CD4-positive, alpha-beta T cell treated with Interleukin-6 at 100 ng/mL for 8 hours (primary cell): ENCODE data around the gene TECPR1.
"Not testable (repeated sequence)": the region's sequence is repeated elsewhere in the genome, so short reads cannot be mapped to it uniquely, and the experiment has no call there.

Experiments used
- DNase-seq: peaks from one replicate; pipeline ENCODE4 v3.0.0-alpha.2; 2020; ENCODE audit warnings: mixed read lengths, low spot score

Gene TECPR1

DNA sequence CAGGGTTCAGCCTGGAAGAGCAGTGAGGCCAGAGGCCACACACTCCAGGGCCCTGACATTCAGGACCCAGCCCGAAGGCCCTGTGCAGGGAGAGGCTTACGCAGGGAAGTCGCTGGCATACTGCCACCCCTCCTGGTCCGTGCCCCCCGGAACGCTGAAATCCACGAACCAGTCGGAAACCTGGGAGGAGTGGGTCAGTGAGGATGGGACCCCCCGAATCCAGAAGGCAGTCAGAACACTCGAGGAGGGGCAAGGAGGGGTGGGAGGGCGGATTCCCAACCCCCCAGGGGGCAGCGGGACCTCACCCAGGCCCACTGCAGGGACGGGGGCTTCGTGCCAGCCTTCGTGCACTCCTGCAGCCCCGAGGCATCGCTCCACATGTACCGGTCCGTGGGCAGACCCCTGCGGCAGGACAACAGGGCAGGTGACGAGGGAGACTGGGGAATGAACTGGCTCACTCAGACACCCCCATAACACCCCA, 27.3 kb downstream of the TECPR1 start:
- no peak for DNase-seq

- no peak for DNase-seq
Measured at GRCh38 chr7:98223898-98224700, 27.9 kb downstream of the TECPR1 start.

DNA sequence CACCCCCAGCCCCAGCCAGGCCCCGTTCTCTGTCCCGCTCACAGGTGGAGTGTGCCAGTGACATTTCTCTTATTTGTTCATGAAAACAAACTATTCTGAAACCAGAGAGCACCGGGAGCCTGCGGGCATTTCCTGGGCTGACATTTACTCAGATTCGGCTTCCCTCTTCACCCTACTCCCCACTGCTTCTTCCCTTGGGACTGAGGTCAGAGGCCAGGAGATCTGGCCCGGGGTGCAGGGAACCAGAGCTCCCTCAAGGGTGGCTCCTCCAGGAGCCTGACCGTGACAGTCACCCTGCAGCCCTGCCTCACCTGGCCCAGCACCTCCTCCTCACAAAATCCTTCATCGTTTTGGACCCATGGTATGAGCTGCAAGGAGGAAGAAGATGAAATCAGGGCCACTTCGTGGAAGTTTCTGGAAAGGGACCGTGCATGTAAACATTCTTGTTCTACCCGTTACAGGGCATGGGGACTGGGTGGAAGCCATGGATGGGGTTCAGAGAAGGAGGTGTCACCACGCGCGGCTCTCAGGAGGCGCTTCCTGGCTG, 28.6 kb downstream of the TECPR1 start:
- DNase-seq = no peak

DNA sequence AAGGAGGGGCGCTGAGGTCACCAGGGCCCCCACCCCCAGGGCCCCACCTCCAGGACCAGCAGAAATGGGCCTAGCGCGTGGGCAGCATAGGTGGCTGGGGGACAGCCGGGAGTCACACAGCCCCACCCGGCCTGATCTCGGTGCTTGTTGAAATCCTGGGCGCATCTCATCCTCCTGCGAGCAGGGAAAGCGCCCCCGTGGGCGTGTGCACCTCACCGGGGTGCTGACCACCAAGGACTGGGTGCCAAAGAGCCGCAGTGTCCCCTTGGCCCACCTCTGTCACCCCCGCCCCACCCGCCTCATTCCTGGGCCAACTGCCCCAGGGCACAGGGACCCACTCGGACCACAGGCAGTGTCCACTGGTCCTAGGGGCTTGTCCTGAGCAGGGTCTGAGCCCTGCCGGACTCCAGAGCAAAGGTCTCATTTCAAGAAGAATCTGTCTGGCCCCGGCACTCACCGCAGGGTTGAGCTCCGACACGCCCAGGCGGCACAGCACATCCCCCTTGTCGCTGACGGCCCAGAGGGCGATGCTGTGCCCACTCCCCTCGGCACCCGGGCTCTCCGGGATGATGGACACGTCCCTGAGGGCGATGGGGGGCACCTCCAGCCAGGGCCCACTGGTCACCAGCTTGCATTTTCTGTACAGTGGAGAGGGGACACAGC, 29.4 kb downstream of the TECPR1 start:
- no peak for DNase-seq

DNA sequence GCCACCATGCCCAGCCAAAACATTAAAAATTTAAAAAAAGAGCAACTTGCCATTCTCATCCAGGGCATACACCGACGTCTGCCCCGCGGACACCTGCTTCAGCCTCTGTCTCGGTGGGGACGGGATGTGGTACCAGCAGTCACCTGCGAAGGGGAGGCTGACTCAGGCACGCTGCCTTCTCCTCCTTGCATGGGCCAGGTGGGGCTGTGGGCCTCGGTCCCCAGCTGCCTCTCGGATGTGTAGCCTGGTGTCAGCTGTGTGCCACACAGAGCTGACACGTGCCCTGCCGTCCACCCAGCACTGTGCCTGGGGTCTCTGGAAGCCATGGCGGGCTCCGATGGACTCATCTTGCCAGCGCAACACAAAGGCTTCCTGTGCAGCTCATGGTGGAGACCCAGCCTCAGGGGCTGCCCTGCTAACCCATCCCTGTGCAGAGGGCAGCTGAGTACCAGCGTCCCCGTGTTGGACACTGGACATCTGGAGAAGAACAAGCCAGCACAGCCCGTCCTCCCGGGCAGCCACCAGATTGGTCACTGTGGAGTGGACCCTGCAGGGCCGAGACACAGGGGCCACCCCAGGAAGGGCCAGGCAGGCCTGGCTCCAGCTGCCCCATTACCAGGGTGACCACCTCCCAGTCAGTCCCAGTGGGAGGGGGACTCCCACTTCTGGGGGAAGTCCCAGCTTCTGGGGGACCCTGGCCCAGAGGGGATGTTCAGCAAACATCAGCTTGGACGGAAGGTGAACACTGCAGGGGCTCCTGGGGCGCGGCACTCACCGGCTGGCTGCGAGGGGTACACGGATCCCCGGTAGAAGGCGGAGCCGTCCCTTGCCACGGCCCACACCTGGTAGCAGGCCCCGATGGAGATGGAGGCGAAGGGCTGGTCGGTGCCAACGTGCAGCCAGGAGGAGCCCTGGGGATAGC, 30.2 kb downstream of the TECPR1 start:
- DNase-seq = no peak

DNA sequence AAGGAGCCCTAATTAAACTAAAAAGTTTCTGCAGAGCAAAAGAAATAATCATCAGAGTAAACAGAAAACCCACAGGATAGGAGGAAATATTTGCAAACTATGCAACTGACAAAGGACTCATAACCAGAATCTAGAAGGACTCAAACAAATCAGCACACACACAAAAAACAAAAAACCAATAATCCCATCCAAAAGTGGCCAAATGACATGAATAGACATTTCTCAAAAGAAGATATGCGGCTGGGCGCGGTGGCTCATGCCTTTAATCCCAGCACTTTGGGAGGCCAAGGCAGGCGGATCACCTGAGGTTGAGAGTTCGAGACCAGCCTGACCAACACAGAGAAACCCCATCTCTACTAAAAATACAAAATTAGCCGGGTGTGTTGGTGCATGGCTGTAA, 32.6 kb downstream of the TECPR1 start:
- not testable (repeated sequence) for DNase-seq

GRCh38 chr7:98217623-98218582, 34.1 kb downstream of the TECPR1 start:
- DNase-seq = no peak

- no peak for DNase-seq
Measured at GRCh38 chr7:98216941-98217622, 35.0 kb downstream of the TECPR1 start.

- DNase-seq = no peak
Measured at GRCh38 chr7:98215561-98216495, 36.2 kb downstream of the TECPR1 start.

GRCh38 chr7:98214811-98215321, 37.2 kb downstream of the TECPR1 start:
- no peak for DNase-seq

- DNase-seq = no peak
Measured at GRCh38 chr7:98213888-98214810, 37.9 kb downstream of the TECPR1 start.

GRCh38 chr7:98213296-98213887, 38.6 kb downstream of the TECPR1 start:
- no peak for DNase-seq

DNA sequence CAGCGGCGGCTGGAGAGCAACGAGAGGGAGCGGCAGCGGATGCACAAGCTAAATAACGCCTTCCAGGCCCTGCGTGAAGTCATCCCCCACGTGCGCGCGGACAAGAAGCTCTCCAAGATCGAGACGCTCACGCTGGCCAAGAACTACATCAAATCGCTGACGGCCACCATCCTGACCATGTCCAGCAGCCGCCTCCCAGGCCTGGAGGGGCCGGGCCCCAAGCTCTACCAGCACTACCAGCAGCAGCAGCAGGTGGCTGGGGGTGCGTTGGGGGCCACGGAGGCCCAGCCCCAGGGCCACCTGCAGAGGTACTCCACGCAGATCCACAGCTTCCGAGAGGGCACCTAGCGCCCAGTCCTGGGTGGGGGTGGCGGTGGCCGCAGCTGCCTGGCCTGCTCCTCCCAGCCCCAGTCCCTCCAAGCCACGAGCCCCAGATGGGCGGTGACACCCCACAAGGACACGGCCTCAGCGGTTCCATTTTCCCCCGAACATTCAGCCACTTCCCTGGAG, 39.4 kb downstream of the TECPR1 start:
- DNase-seq = no peak

- no peak for DNase-seq
Measured at GRCh38 chr7:98211676-98212531, 40.1 kb downstream of the TECPR1 start.

- DNase-seq = no peak
Measured at GRCh38 chr7:98211221-98211675, 40.8 kb downstream of the TECPR1 start, which contains the start of gene BHLHA15. Gene BHLHA15 (plus strand): TSS chr7:98211439. CDS start chr7:98212310, 871 bp downstream.
